A549 treated with CpdA at 1 μM for 4 hours (cell line): ENCODE data around the gene ZNF784. TPM values are rescaled to one million over a fixed set of nuclear protein-coding genes. Genes with fewer than 3 reads are reported as not detected.

Experiments used
- total RNA-seq: library from RNA; stranded (reverse); fragments of 200-300 nt; extraction: Qiagen RNA extraction; gene quantifications from 5 replicates; pipeline ENCODE4 v1.2.3, GENCODE V29; 2022; ENCODE audit warnings: low read depth

ZNF784 gene
- total RNA-seq = 5.4 to 6.6 TPM (median 6.3 TPM) in 5 replicates

GRCh38 chr19:55624109-55625003 is at the start of gene ZNF784:
ZNF784 (minus strand) TSS chr19:55624566; CDS start chr19:55624561, 5 bp downstream.

GRCh38 chr19:55654868-55655647 is 30.7 kb upstream of the ZNF784 start, which contains the start of gene U2AF2:
U2AF2 (plus strand) TSS chr19:55655035; CDS start chr19:55655105, 70 bp downstream.

GRCh38 chr19:55647732-55648584 is 23.6 kb upstream of the ZNF784 start, which contains the start of gene CCDC106:
CCDC106 (plus strand) TSS chr19:55648212; CDS start chr19:55649047, 835 bp downstream.

GRCh38 chr19:55643003-55643886 is 18.9 kb upstream of the ZNF784 start, which contains the start of gene ZNF581:
ZNF581 (plus strand) TSS chr19:55643649; CDS start chr19:55644572, 923 bp downstream.

GRCh38 chr19:55640577-55641425 is 16.4 kb upstream of the ZNF784 start, which contains the start of gene ZNF580:
ZNF580 (plus strand) TSS chr19:55641002; CDS start chr19:55642509, 1,507 bp downstream.

GRCh38 chr19:55605637-55606470 is 18.5 kb downstream of the ZNF784 start, which contains the start of gene ZNF865:
ZNF865 (plus strand) TSS chr19:55605647; CDS start chr19:55613619, 7,972 bp downstream.

GRCh38 chr19:55599842-55600661 is 24.3 kb downstream of the ZNF784 start, which contains the start of gene ZNF524:
ZNF524 (plus strand) TSS chr19:55600288; CDS start chr19:55602113, 1,825 bp downstream.

GRCh38 chr19:55599468-55599841 is 24.9 kb downstream of the ZNF784 start, which contains the start of gene FIZ1:
FIZ1 (minus strand) TSS chr19:55599517; CDS start chr19:55597865, 1,652 bp downstream.

GRCh38 chr19:55580628-55581144 is 43.7 kb downstream of the ZNF784 start, which contains the start of gene ZNF579:
ZNF579 (minus strand) TSS chr19:55580848; CDS start chr19:55579639, 1,209 bp downstream.

Other genes starting within 250 kb of the ZNF784 start
- 1.6 to 2.7 TPM (median 1.8 TPM) in 5 replicates for gene TMEM190, start 247.7 kb downstream of the ZNF784 start, total RNA-seq
- gene TMEM238, start 240.3 kb downstream of the ZNF784 start, total RNA-seq = 1.9 to 9.5 TPM (median 8.1 TPM) in 5 replicates
- 2,575 to 3,038 TPM (median 2,861 TPM) in 5 replicates for gene RPL28, start 238.6 kb downstream of the ZNF784 start, total RNA-seq
- gene UBE2S, start 216.8 kb downstream of the ZNF784 start, total RNA-seq = 280 to 580 TPM (median 470 TPM) in 5 replicates
- gene SHISA7, start 181.3 kb downstream of the ZNF784 start, total RNA-seq = not detected in 5 replicates
- gene ISOC2, start 162.9 kb downstream of the ZNF784 start, total RNA-seq = 56.5 to 68.3 TPM (median 61.0 TPM) in 5 replicates
- not detected in 5 replicates for gene C19orf85, start 159.8 kb downstream of the ZNF784 start, total RNA-seq
- 4.3 to 9.6 TPM (median 8.8 TPM) in 5 replicates for gene ZNF628, start 147.9 kb downstream of the ZNF784 start, total RNA-seq
- gene NAT14, start 139.4 kb downstream of the ZNF784 start, total RNA-seq = 40.9 to 61.3 TPM (median 58.0 TPM) in 5 replicates
- gene SSC5D, start 136.1 kb downstream of the ZNF784 start, total RNA-seq = 0.38 to 1.5 TPM (median 0.61 TPM) in 5 replicates
- gene SBK2, start 87.4 kb downstream of the ZNF784 start, total RNA-seq = 1.8 to 3.1 TPM (median 2.5 TPM) in 5 replicates
- gene SBK3, start 79.0 kb downstream of the ZNF784 start, total RNA-seq = 1.8 to 2.7 TPM (median 2.3 TPM) in 5 replicates
- 16.1 to 35.4 TPM (median 25.5 TPM) in 5 replicates for gene ZNF579, start 43.7 kb downstream of the ZNF784 start, total RNA-seq
- gene FIZ1, start 25.0 kb downstream of the ZNF784 start, total RNA-seq = 17.5 to 27.0 TPM (median 25.5 TPM) in 5 replicates
- gene ZNF524, start 24.3 kb downstream of the ZNF784 start, total RNA-seq = 14.0 to 19.4 TPM (median 18.4 TPM) in 5 replicates
- gene ZNF865, start 18.9 kb downstream of the ZNF784 start, total RNA-seq = 7.9 to 14.8 TPM (median 13.3 TPM) in 5 replicates
- gene ZNF580, start 16.4 kb upstream of the ZNF784 start, total RNA-seq = 26.5 to 52.4 TPM (median 49.1 TPM) in 5 replicates
- 37.0 to 52.7 TPM (median 49.4 TPM) in 5 replicates for gene ZNF581, start 19.1 kb upstream of the ZNF784 start, total RNA-seq
- 12.2 to 19.1 TPM (median 18.1 TPM) in 5 replicates for gene CCDC106, start 23.6 kb upstream of the ZNF784 start, total RNA-seq
- 266 to 326 TPM (median 309 TPM) in 5 replicates for gene U2AF2, start 30.5 kb upstream of the ZNF784 start, total RNA-seq
- 126 to 209 TPM (median 205 TPM) in 5 replicates for gene EPN1, start 50.7 kb upstream of the ZNF784 start, total RNA-seq
- gene NLRP9, start 113.8 kb upstream of the ZNF784 start, total RNA-seq = not detected in 5 replicates
- 0.37 to 0.58 TPM (median 0.42 TPM) in 5 replicates for gene RFPL4A, start 134.5 kb upstream of the ZNF784 start, total RNA-seq
- gene RFPL4AL1, start 144.6 kb upstream of the ZNF784 start, total RNA-seq = not detected in 5 replicates
- gene NLRP11, start 207.4 kb upstream of the ZNF784 start, total RNA-seq = 0.01 to 0.06 TPM (median 0.06 TPM) in 3 of 5 replicates, not detected in the others
- not detected in 5 replicates for gene NLRP4, start 212.0 kb upstream of the ZNF784 start, total RNA-seq